ENCODE measurements around the gene TMOD4. TPM values are rescaled to one million over a fixed set of nuclear protein-coding genes. Genes with fewer than 3 reads are reported as not detected.

The TMOD4 gene
- total and polyA plus RNA-seq, 9 of the 15 experiments (the other 6 are each of a cell fraction or from before 2014, with no cell fraction given) = 0.18 to 1.8 (median 1.1) TPM; not detected in 1

GRCh38 chr1:151189637-151190445 is 14.1 kb upstream of the TMOD4 start, which contains the start of gene VPS72 (continued):
- TF ChIP-seq ARHGAP35 (IDR thresholded peaks at IDR 0.05; ENCODE audit: partially characterized antibody) = no peak
- TF ChIP-seq MIER1 (IDR thresholded peaks at IDR 0.05; ENCODE audit: low read depth) = no peak
- TF ChIP-seq TSHZ1 (CRISPR knock-in tag; IDR thresholded peaks at IDR 0.05) = no peak
- TF ChIP-seq ID3 (CRISPR knock-in tag; IDR thresholded peaks at IDR 0.05) = no peak
- TF ChIP-seq ID3 (tag; IDR thresholded peaks at IDR 0.05) = no peak
- no peak for TF ChIP-seq HNRNPLL (IDR thresholded peaks at IDR 0.05; ENCODE audit: low read depth, low read length, poor library complexity, severe bottlenecking)
- no peak for TF ChIP-seq PHTF2 (CRISPR knock-in tag; IDR thresholded peaks at IDR 0.05)
- peak; percentile 77 for TF ChIP-seq CEBPZ (IDR thresholded peaks at IDR 0.05; ENCODE audit: borderline replicate concordance, low read depth, low read length)
- TF ChIP-seq POLR2A (conservative IDR thresholded peaks at IDR 0.05) = peak; percentile 91
- no peak for TF ChIP-seq SP2 (IDR thresholded peaks at IDR 0.05; ENCODE audit: extremely low read depth, low read depth, low read length, poor library complexity, severe bottlenecking)
- no peak for TF ChIP-seq JUNB (CRISPR knock-in tag; conservative IDR thresholded peaks at IDR 0.05)
- no peak for TF ChIP-seq ATF3 (IDR thresholded peaks at IDR 0.05)
- TF ChIP-seq ATF3 (CRISPR knock-in tag; conservative IDR thresholded peaks at IDR 0.05) = no peak; the same call in 1 of the 2 replicates
- no peak for TF ChIP-seq ZNF408 (CRISPR knock-in tag; IDR thresholded peaks at IDR 0.05; ENCODE audit: low read depth)
- no peak for TF ChIP-seq CREB3 (tag; conservative IDR thresholded peaks at IDR 0.05; ENCODE audit: low read depth)
